Neuronal stem cell (in vitro differentiated cells): Measurements from ENCODE around the gene PLVAP.

ENCODE experiments used
- DNase-seq: peaks from one replicate; pipeline ENCODE4 v3.0.0-alpha.2; 2013; ENCODE audit warnings: low spot score
- H2AFZ ChIP-seq: one replicate; pipeline ENCODE4 v1.6.1; 2013; ENCODE audit warnings: mild to moderate bottlenecking, low read length, inconsistent platforms
- H2AK5ac ChIP-seq: 2 replicates; pipeline ENCODE4 v1.6.1; 2013; ENCODE audit warnings: low read depth, mild to moderate bottlenecking, inconsistent platforms, low read length, moderate library complexity, mixed read lengths
- H2BK120ac ChIP-seq: 2 replicates; pipeline ENCODE4 v1.6.1; 2013; ENCODE audit warnings: low read depth, mild to moderate bottlenecking, inconsistent platforms, low read length, moderate library complexity, mixed read lengths
- H2BK12ac ChIP-seq: one replicate; pipeline ENCODE4 v1.6.1; 2013; ENCODE audit warnings: low read length, inconsistent platforms
- H2BK15ac ChIP-seq: 2 replicates; pipeline ENCODE4 v1.6.1; 2013; ENCODE audit warnings: mild to moderate bottlenecking, low read length, inconsistent platforms, mixed read lengths
- H2BK5ac ChIP-seq: one replicate; pipeline ENCODE4 v1.6.1; 2013; ENCODE audit warnings: inconsistent platforms, mild to moderate bottlenecking, low read length, moderate library complexity
- H3K14ac ChIP-seq: one replicate; pipeline ENCODE4 v1.6.1; 2013; ENCODE audit warnings: low read length, inconsistent platforms
- H3K18ac ChIP-seq: 2 replicates; pipeline ENCODE4 v1.6.1; 2013; ENCODE audit warnings: low read length, inconsistent platforms
- H3K23ac ChIP-seq: 2 replicates; pipeline ENCODE4 v1.6.1; 2013; ENCODE audit warnings: low read depth, mild to moderate bottlenecking, mixed read lengths, low read length, inconsistent platforms; ENCODE audit not compliant: poor library complexity
- H3K27ac ChIP-seq: replicated peaks from 3 replicates; pipeline ENCODE4 v1.5.1; 2013; ENCODE audit warnings: low read length, inconsistent platforms
- H3K27me3 ChIP-seq, 3 experiments: 2 replicates each; pipeline ENCODE4 v1.6.1; 2013; ENCODE audit warnings: low read length in 3 of 3, mild to moderate bottlenecking in 2 of 3, inconsistent platforms in 1 of 3, low read depth in 1 of 3, mixed read lengths in 1 of 3, moderate library complexity in 1 of 3; ENCODE audit not compliant: control insufficient read depth in 3 of 3, insufficient read depth in 3 of 3
- H3K36me3 ChIP-seq, 2 donors: replicated peaks in 1 of 2; 2 replicates each; pipeline ENCODE4 v1.6.1; 2013; ENCODE audit warnings: low read length in 2 of 2; ENCODE audit not compliant: control insufficient read depth in 2 of 2, insufficient read depth in 2 of 2
- H3K4ac ChIP-seq: 2 replicates; pipeline ENCODE4 v1.6.1; 2013; ENCODE audit warnings: inconsistent platforms, mild to moderate bottlenecking, low read length, moderate library complexity
- H3K4me1 ChIP-seq, 2 donors: 1 replicate in 1 of 2; 2 replicates in 1 of 2; pipeline ENCODE4 v1.6.1; 2013; ENCODE audit warnings: low read length in 2 of 2, low read depth in 1 of 2; ENCODE audit not compliant: control insufficient read depth in 2 of 2, insufficient read depth in 1 of 2
- H3K4me2 ChIP-seq: one replicate; pipeline ENCODE4 v1.6.1; 2013; ENCODE audit warnings: mild to moderate bottlenecking, low read length, inconsistent platforms; ENCODE audit not compliant: insufficient read depth, poor library complexity, severe bottlenecking
- H3K4me3 ChIP-seq, 2 donors: 2 replicates each; pipeline ENCODE4 v1.5.1; 2013; ENCODE audit warnings: low read length in 2 of 2, mild to moderate bottlenecking in 2 of 2, inconsistent platforms in 1 of 2, moderate library complexity in 1 of 2
- H3K79me1 ChIP-seq: one replicate; pipeline ENCODE4 v1.6.1; 2013; ENCODE audit warnings: low read depth, mild to moderate bottlenecking, inconsistent platforms, low read length, moderate library complexity
- H3K9ac ChIP-seq: one replicate; pipeline ENCODE4 v1.6.1; 2013; ENCODE audit warnings: mild to moderate bottlenecking, low read depth, low read length, inconsistent platforms; ENCODE audit not compliant: poor library complexity
- H3K9me3 ChIP-seq, 2 donors: replicated peaks in 1 of 2; 2 replicates each; pipeline versions ENCODE3 to v1.6.1; 2013; ENCODE audit warnings: low read length in 2 of 2, mild to moderate bottlenecking in 2 of 2, inconsistent platforms in 1 of 2, low read depth in 1 of 2, mixed read lengths in 1 of 2, moderate library complexity in 1 of 2; ENCODE audit not compliant: control insufficient read depth in 2 of 2, insufficient read depth in 1 of 2
- H4K8ac ChIP-seq: one replicate; pipeline ENCODE4 v1.6.1; 2013; ENCODE audit warnings: low read depth, mild to moderate bottlenecking, inconsistent platforms, low read length, moderate library complexity
- H4K91ac ChIP-seq: one replicate; pipeline ENCODE4 v1.6.1; 2013; ENCODE audit warnings: low read length, low read depth, mild to moderate bottlenecking, inconsistent platforms; ENCODE audit not compliant: poor library complexity
- WGBS, 2 donors: extraction: QIAGEN DNeasy Blood & Tissue Kit; methylation state at CpG; one replicate each; pipeline ENCODE4 v1.1.7; 2013; ENCODE audit warnings: missing lambda C conversion rate in 2 of 2, mixed read lengths in 1 of 2; ENCODE audit not compliant: insufficient read length in 2 of 2, insufficient replicate concordance in 1 of 2; ENCODE audit errors: extremely low coverage in 2 of 2; 5-methylcytosine and 5-hydroxymethylcytosine counted together

The PLVAP gene

DNA sequence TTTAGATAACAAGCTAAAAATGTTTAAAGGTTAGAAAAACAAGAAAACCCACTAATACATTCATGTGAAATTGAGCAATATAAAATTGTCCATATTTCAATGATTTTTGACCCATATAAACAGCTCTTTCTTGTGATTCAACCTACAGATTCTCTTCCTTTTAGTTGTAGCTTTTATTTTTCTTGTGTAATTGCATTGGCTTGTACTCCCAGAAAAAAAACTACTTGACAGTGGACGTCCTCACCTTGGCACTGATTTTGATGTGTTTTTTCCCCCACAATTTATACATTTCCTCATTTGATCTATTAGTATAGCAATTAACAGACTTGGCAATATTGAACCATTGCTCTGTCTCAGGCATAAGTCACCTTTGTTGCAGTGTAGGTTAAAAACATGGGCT is 12.1 kb upstream of the PLVAP start:
- H3K36me3 ChIP-seq: no peaks in the 10 kb centered on the region
- peaks cover 3 to 4% of the 10 kb centered on the region in 2 donors for H3K4me1 ChIP-seq
- H3K14ac ChIP-seq: no peak overlapping the region
- peaks cover 0 to 8% (median 5%) of the 10 kb centered on the region in 3 experiments for H3K27me3 ChIP-seq
- H2BK5ac ChIP-seq: no peak overlapping the region
- no peak overlapping the region for H3K4me2 ChIP-seq
- no peak overlapping the region for H2AK5ac ChIP-seq
- no peak overlapping the region for H3K23ac ChIP-seq
- WGBS, 2 donors: no CpG with 5 or more reads among the region's 1 CpG
- no peak overlapping the region for H2BK12ac ChIP-seq
- H4K91ac ChIP-seq: no peak overlapping the region
- peaks cover 1% of the 10 kb centered on the region for H3K79me1 ChIP-seq
- H2BK15ac ChIP-seq: no peak overlapping the region
- H4K8ac ChIP-seq: no peak overlapping the region
- H3K4me3 ChIP-seq: no peak overlapping the region
- no peak overlapping the region for H3K27ac ChIP-seq
- peaks cover 0 to 5% of the 10 kb centered on the region in 2 donors for H3K9me3 ChIP-seq
- no peak overlapping the region for H3K18ac ChIP-seq
- no peak for DNase-seq
- no peak overlapping the region for H2BK120ac ChIP-seq
- no peak overlapping the region for H2AFZ ChIP-seq
- H3K9ac ChIP-seq: no peak overlapping the region
- no peak overlapping the region for H3K4ac ChIP-seq

DNA sequence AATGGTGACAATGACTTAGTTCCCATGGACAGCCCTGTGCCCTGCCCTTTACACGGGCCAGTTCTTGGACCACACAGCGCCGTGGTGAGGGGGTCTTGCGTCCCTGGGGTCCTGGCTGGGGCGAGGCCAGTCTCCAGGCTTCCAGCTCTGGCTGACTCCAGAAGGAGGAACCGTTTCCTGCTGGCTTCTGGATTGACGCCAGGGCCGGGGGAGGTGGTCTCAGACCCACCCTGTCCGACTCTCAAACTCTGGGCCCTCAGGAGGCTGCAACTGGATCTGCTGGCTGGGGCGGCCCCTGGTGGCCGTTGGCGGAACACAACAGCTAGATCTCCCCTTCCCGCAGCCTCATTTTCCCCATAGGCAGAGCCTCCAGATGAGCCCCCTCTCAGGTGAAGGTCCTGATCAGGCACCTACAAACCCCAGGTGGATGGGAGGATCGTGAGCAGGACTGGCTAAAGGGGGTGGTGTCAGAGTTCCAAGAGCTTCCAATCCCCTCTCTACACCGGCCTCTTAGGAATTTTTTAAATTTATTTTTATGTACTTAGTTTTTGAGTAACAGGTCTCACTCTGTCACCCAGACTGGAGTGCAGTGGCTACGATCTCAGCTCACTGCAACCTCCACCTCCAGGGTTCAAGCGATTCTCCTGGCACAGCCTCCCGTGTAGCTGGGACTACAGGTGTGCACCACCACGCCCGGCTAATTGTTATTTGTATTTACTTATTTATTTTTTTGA is 8.9 kb upstream of the PLVAP start:
- H2BK15ac ChIP-seq: no peak overlapping the region
- no peak overlapping the region for H2BK12ac ChIP-seq
- H3K4me3 ChIP-seq: no peak overlapping the region
- no peaks in the 10 kb centered on the region for H3K4me1 ChIP-seq
- H3K36me3 ChIP-seq: no peaks in the 10 kb centered on the region
- no peak overlapping the region for H3K18ac ChIP-seq
- no peak overlapping the region for H4K8ac ChIP-seq
- H3K79me1 ChIP-seq: peaks cover 1% of the 10 kb centered on the region
- H3K27ac ChIP-seq: no peak overlapping the region
- peak overlapping the region; percentile 48 for H2AK5ac ChIP-seq
- H3K4ac ChIP-seq: no peak overlapping the region
- no peak overlapping the region for H2BK120ac ChIP-seq
- peak overlapping the region; percentile 7 for H3K9ac ChIP-seq
- H3K14ac ChIP-seq: no peak overlapping the region
- no peak overlapping the region for H4K91ac ChIP-seq
- DNase-seq: no peak
- H3K4me2 ChIP-seq: no peak overlapping the region
- WGBS, 2 donors: no CpG with 5 or more reads among the region's 20 CpGs
- peaks cover 0 to 8% (median 5%) of the 10 kb centered on the region in 3 experiments for H3K27me3 ChIP-seq
- no peak overlapping the region for H3K23ac ChIP-seq
- H2AFZ ChIP-seq: peak overlapping the region; percentile 80
- peaks cover 0 to 5% of the 10 kb centered on the region in 2 donors for H3K9me3 ChIP-seq
- H2BK5ac ChIP-seq: no peak overlapping the region

DNA sequence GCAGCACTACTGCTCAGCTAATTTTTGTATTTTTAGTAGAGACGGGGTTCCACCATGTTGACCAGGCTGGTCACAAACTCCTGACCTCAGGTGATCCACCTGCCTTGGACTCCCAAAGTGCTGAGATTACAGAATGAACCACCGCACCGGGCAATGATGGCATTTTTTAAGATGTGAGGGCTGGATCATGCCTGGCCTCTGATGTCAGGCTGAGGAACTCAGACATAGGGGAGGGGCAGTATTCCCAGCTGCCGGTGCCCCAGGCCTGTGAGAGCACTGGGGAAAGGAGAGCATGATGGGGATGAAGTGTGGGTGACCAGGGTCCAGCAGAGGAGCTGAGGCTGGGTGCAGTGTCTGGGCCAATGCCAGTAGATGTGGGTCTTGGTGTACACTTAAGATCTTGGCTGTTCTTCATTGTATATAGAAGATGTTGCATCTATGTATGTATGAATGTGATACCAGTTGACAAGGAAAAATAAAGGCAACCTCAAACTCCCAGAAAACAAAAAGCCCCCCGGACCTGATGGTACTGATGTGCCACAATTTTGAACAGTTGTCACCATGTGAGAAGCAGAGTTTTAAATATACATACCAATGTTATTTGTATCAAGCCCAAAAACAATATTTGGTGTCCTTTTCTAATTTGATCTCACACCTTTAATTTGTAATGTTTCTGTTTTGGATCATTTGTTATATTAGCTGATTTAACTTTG is 3.4 kb upstream of the PLVAP start:
- H2AFZ ChIP-seq: no peak overlapping the region
- no peak overlapping the region for H4K8ac ChIP-seq
- H2BK5ac ChIP-seq: no peak overlapping the region
- H3K27ac ChIP-seq: no peak overlapping the region
- H3K36me3 ChIP-seq: no peaks in the 10 kb centered on the region
- no peak overlapping the region for H3K14ac ChIP-seq
- no peak overlapping the region for H3K18ac ChIP-seq
- peaks cover 2 to 6% of the 10 kb centered on the region in 2 donors for H3K9me3 ChIP-seq
- H3K9ac ChIP-seq: no peak overlapping the region
- no peak overlapping the region for H3K4me2 ChIP-seq
- no peaks in the 10 kb centered on the region for H3K79me1 ChIP-seq
- DNase-seq: no peak
- H2BK12ac ChIP-seq: no peak overlapping the region
- H3K23ac ChIP-seq: no peak overlapping the region
- H4K91ac ChIP-seq: no peak overlapping the region
- H2BK120ac ChIP-seq: no peak overlapping the region
- WGBS, 2 donors: no CpG with 5 or more reads among the region's 5 CpGs
- H2AK5ac ChIP-seq: no peak overlapping the region
- H3K27me3 ChIP-seq: no peaks in the 10 kb centered on the region
- H3K4ac ChIP-seq: no peak overlapping the region
- no peak overlapping the region for H3K4me3 ChIP-seq
- H3K4me1 ChIP-seq: peaks cover 6 to 7% of the 10 kb centered on the region in 2 donors
- H2BK15ac ChIP-seq: no peak overlapping the region

DNA sequence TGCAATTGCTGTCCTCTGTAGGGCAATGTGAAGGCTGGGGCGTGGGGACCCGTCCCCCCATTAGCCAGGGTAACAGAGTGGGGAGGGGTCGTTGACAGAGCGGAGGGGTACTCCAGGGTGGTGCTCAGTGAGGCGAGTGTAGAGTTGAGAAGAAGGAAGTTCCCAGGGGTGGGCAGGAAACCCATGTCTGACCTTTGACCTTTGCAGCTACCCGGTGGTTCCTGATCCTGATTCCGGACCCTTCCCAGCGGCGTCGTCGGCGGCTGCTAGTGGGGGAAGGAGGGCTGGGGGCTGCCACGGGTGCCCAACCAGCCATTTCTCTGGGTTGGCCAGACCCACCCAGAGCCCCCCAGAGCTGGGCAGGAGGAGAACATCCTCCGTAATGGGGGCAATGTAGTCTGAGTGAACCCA is 2.1 kb upstream of the PLVAP start:
- H2AFZ ChIP-seq: peak overlapping the region; percentile 74
- peak overlapping the region; percentile 19 for H3K27ac ChIP-seq
- H3K27me3 ChIP-seq: no peaks in the 10 kb centered on the region
- H2BK5ac ChIP-seq: peak overlapping the region; percentile 98
- H3K4me1 ChIP-seq: peaks cover 6 to 7% of the 10 kb centered on the region in 2 donors
- H3K4ac ChIP-seq: peak overlapping the region; percentile 84
- no CpG with 5 or more reads among the region's 14 CpGs for whole genome bisulfite sequencing, 2 donors
- H3K18ac ChIP-seq: peak overlapping the region; percentile 97
- peak overlapping the region; percentile 16 for H2BK120ac ChIP-seq
- no peaks in the 10 kb centered on the region for H3K79me1 ChIP-seq
- peak overlapping the region; percentile 71 for H2AK5ac ChIP-seq
- H2BK12ac ChIP-seq: peak overlapping the region; percentile 58
- no peak overlapping the region for H4K8ac ChIP-seq
- H3K23ac ChIP-seq: peak overlapping the region; percentile 73
- H2BK15ac ChIP-seq: peak overlapping the region; percentile 21
- no peak overlapping the region for H3K14ac ChIP-seq
- no peak overlapping the region for H3K9ac ChIP-seq
- peak overlapping the region; percentile 53 for H4K91ac ChIP-seq
- H3K9me3 ChIP-seq: peaks cover 2 to 6% of the 10 kb centered on the region in 2 donors
- no peak overlapping the region for H3K4me3 ChIP-seq
- DNase-seq: no peak
- no peak overlapping the region for H3K4me2 ChIP-seq
- no peaks in the 10 kb centered on the region for H3K36me3 ChIP-seq
